GM21515 (cell line): ENCODE measurements around the gene CHPT1.
A peak's percentile ranks its signal among the peaks of the same experiment; 100 is the strongest.
"Not testable (repeated sequence)": the region's sequence is repeated elsewhere in the genome, so short reads cannot be mapped to it uniquely, and the experiment has no call there.

ENCODE experiments used
- ATAC-seq: cut with Tn5 transposase; IDR thresholded peaks from one replicate; pipeline ENCODE4 v1.9.1; 2021; ENCODE audit not compliant: unreplicated experiment

Gene CHPT1

GRCh38 chr12:101681627-101682026, 15.8 kb upstream of the CHPT1 start:
- not testable (repeated sequence) for ATAC-seq

DNA sequence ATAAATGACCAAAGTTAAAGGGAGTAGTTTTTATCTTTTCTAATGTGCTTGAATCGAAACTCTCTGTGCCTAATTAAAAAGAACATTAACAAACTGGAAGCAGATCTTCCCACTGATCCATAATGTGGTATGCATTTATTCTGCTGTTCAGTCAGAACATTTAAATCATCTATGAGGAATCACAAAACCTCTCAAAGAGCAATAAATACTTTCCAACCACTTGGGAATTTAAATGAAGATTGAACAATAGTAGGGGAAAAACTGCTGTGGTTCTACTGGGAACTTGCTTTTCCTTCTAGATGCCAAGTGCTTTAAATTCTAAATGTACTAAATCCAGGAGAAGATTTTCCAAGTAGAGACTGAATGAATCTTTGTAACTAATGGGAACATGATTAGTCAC, 12.3 kb upstream of the CHPT1 start:
- no peak for ATAC-seq

GRCh38 chr12:101686176-101686575, 11.3 kb upstream of the CHPT1 start:
- no peak for ATAC-seq

- ATAC-seq: no peak
Observed at GRCh38 chr12:101690544-101691098, 6.8 kb upstream of the CHPT1 start.

GRCh38 chr12:101691503-101692096, 5.8 kb upstream of the CHPT1 start:
- no peak for ATAC-seq

GRCh38 chr12:101694297-101694848, 3.1 kb upstream of the CHPT1 start:
- no peak for ATAC-seq

GRCh38 chr12:101694986-101695385, 2.5 kb upstream of the CHPT1 start:
- no peak for ATAC-seq

GRCh38 chr12:101695706-101696105, 1.7 kb upstream of the CHPT1 start:
- no peak for ATAC-seq

- ATAC-seq: peak; percentile 45
Observed at GRCh38 chr12:101696251-101697196, 916 bp upstream of the CHPT1 start.

GRCh38 chr12:101697930-101698799, 725 bp downstream of the CHPT1 start:
- ATAC-seq: peak; percentile 35

- ATAC-seq: no peak
Observed at GRCh38 chr12:101698800-101699347, 1.4 kb downstream of the CHPT1 start.

DNA sequence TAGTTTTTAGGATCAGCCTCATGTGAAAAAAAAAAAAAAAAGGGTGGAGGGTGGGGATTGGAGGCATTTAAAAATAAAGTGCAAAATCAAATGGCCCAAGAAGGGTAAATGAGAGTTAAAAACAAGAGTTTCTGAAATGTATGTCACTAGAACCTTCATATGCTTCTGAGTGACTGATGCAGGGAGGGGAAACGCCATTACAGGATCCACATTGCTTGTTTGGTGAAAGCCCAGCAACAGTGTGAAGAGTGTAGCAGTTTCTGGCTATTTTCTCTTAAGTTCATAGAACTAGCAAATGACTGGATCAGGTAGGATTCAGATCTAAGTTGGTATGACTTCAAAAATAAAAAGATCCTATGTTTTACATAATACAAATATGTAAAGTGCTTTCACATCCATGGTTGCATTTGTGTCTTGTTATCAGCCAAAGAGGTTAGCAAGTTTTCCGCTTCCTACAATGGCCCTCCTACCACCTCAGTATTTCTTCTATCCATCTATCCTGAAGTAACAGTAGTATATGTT, 2.9 kb downstream of the CHPT1 start:
- no peak for ATAC-seq

- no peak for ATAC-seq
Observed at GRCh38 chr12:101703487-101703886, 6.0 kb downstream of the CHPT1 start.

GRCh38 chr12:101706403-101706802, 9.0 kb downstream of the CHPT1 start:
- no peak for ATAC-seq

DNA sequence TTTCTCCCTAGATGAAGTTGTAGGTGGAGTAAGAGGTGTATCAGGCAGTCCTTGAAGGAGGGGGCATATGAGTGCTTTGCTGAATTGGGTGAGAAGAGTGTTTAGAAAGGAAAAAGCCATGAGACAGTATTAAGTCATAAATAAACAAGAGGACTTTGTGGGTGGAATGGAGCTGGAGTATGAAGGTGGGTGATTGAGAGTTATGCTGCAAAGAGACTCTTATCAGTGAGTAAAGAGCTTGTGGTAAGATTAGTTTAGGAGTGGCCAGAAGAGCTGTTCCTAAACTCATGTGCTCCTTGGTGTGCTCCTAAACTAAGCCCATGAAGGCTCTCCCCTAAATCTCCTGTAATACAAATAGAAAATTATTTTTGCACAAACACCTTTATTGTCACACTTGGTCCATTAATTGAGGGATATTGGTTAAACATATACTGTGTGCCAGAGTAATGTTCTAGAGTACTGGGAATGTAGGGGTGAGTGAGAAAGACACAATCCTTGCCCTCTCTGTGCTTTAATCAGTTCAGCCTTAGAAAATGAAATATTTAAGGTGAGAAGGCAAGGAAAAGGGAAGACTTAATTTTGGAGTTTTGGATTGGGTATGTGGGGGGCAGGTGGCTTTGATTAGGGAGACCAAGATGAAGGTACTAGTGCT, 9.8 kb downstream of the CHPT1 start:
- no peak for ATAC-seq

DNA sequence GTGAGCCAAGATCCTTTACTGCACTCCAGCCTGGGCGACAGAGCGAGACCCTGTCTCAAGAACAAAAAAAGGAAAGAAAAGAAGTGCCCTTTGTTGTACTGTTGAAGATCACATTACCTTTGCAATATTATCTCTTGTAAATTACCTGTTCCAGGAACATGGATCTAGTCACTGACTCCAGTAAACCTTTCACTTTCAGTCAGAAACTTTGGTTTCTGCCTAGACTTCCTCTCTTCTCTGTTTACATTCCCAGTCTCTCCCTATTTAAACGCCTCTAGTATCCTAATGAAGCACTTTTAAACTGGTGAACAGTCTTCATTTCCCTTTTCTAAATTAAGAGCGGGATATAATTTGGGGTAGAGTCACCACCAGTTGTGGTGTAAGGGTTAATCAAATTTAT, 12.8 kb downstream of the CHPT1 start:
- ATAC-seq: no peak

GRCh38 chr12:101713059-101713682, 15.7 kb downstream of the CHPT1 start:
- no peak for ATAC-seq

DNA sequence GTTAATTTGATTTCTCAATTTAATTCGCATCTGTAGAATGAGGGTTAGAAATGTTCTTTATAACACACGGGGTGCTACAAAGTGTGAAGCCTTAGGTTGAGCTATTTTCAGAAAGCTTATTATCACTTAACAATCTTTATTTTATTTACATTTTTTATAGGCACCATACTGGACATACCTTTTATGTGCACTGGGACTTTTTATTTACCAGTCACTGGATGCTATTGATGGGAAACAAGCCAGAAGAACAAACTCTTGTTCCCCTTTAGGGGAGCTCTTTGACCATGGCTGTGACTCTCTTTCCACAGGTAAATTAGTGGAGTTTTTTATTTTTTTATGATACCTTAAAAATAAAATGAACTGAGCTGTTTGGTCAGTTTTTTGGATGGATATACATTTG, 16.5 kb downstream of the CHPT1 start:
- no peak for ATAC-seq

DNA sequence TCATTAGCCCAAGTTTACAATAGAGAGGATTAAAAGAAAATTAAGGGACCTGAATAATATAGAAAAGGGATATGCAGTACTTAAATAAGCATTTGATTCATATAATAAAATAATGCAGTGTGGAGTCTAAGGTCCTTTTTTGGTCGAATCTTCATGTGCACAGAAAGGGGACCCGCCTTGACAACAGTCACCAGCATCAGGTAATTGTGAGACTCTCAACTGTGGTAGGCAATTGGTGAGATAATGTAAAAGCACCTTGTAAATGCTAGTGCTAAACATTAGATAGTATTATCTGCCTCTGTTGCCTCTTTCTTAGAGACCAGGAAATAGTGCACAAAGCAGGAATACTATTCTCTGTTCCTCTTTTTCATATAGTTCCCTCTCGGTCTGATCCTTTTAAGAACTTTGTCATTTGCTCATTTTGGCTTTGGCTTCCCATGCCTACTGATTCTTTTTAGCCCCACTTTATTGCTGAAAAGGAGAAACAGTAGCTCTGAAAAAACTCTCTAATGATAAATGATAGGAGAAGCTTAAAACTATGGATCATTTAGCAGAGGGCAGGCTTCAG, 17.5 kb downstream of the CHPT1 start:
- no peak for ATAC-seq
